Esophagus mucosa (tissue), 1 donor: ENCODE data around the gene NAT14. TPM values are rescaled to one million over a fixed set of nuclear protein-coding genes. Genes with fewer than 3 reads are reported as not detected.
"Not testable (repeated sequence)": the region's sequence is repeated elsewhere in the genome, so short reads cannot be mapped to it uniquely, and the experiment has no call there.

Source experiments
- ATAC-seq: fragments of 200-7000 bp; cut with Tn5 transposase; one replicate; pipeline ENCODE4 v1.9.1; 2020
- total RNA-seq: library from RNA; stranded (reverse); gene quantifications from one replicate; pipeline ENCODE4 v1.2.4, GENCODE V29; 2023
- donor health status: DM: yes; HTN: yes; CAD: no.

Gene NAT14
- 7.5 TPM for total RNA-seq

- ATAC-seq = peak; percentile 20
Measured at GRCh38 chr19:55484593-55485438, at the start of gene NAT14. Gene NAT14, plus strand, starts transcription at chr19:55485188. Its CDS starts 521 bp downstream, at chr19:55485709.

GRCh38 chr19:55436847-55437246 is 48.1 kb upstream of the NAT14 start:
- ATAC-seq = no peak

GRCh38 chr19:55437410-55437809 is 47.6 kb upstream of the NAT14 start:
- peak; percentile 58 for ATAC-seq

GRCh38 chr19:55439052-55439451 is 45.9 kb upstream of the NAT14 start:
- ATAC-seq = no peak

GRCh38 chr19:55440411-55441105 is 44.4 kb upstream of the NAT14 start:
- ATAC-seq = no peak

GRCh38 chr19:55441319-55441691 is 43.7 kb upstream of the NAT14 start:
- no peak for ATAC-seq

GRCh38 chr19:55441692-55442321 is 43.2 kb upstream of the NAT14 start:
- no peak for ATAC-seq

- peak; percentile 10 for ATAC-seq
Measured at GRCh38 chr19:55442372-55442961, 42.5 kb upstream of the NAT14 start.

- ATAC-seq = no peak
Measured at GRCh38 chr19:55443045-55443823, 41.8 kb upstream of the NAT14 start, which contains the start of gene SHISA7. Gene SHISA7, minus strand, starts transcription at chr19:55443300. Its CDS starts 437 bp downstream, at chr19:55442863.

GRCh38 chr19:55443824-55444480 is 41.0 kb upstream of the NAT14 start:
- ATAC-seq = no peak

GRCh38 chr19:55444646-55445045 is 40.3 kb upstream of the NAT14 start:
- ATAC-seq = no peak

GRCh38 chr19:55446060-55446459 is 38.9 kb upstream of the NAT14 start:
- ATAC-seq = peak; percentile 76

- ATAC-seq = peak; percentile 60
Measured at GRCh38 chr19:55447421-55448174, 37.4 kb upstream of the NAT14 start.

- ATAC-seq = not testable (repeated sequence)
Measured at GRCh38 chr19:55448175-55448490, 36.9 kb upstream of the NAT14 start.

- ATAC-seq = no peak
Measured at GRCh38 chr19:55449469-55449868, 35.5 kb upstream of the NAT14 start.

- ATAC-seq = no peak
Measured at GRCh38 chr19:55451163-55451964, 33.6 kb upstream of the NAT14 start.

- no peak for ATAC-seq
Measured at GRCh38 chr19:55451965-55452748, 32.8 kb upstream of the NAT14 start.

GRCh38 chr19:55452749-55453346 is 32.1 kb upstream of the NAT14 start:
- peak; percentile 72 for ATAC-seq
